GM12878 (cell line): ENCODE results near the gene CCDC141. TPM values are rescaled to one million over a fixed set of nuclear protein-coding genes. Genes with fewer than 3 reads are reported as not detected.
A peak's percentile ranks its signal among the peaks of the same experiment; 100 is the strongest.

Source experiments
- ATAC-seq: fragments of 200-7000 bp; cut with Tn5 transposase; 3 replicates; pipeline ENCODE4 v1.9.1; 2020; ENCODE audit warnings: mild to moderate bottlenecking, moderate library complexity
- BruUV-seq: library from RNA; stranded (reverse); fragments of 400-500 nt; replicated peaks from 2 replicates; lab custom pipeline; 2021; lab: Mats Ljungman, UMichigan
- CTCF ChIA-PET: fragments of 300-600 bp; sonication (Branson Sonifier 250); formaldehyde crosslinking; extraction: SDS; loops from one replicate; lab custom pipeline; 2021; ENCODE audit warnings: inconsistent platforms; lab: Yijun Ruan, JAX
- POLR2A ChIA-PET: fragments of 350-600 bp; formaldehyde crosslinking; extraction: SDS; loops from one replicate; lab custom pipeline; 2021; ENCODE audit warnings: inconsistent platforms; lab: Charles Lee
- RAD21 ChIA-PET: fragments of 300-600 bp; sonication (Branson Sonifier 250); formaldehyde crosslinking; loops from one replicate; lab custom pipeline; 2023; ENCODE audit warnings: antibody characterized with exemption; ENCODE audit not compliant: unreplicated experiment; lab: Charles Lee
- SMC1A ChIA-PET: fragments of 300-600 bp; sonication (Branson Sonifier 250); formaldehyde crosslinking; loops from one replicate; lab custom pipeline; 2023; ENCODE audit not compliant: unreplicated experiment, uncharacterized antibody; lab: Charles Lee
- DNase-seq: peaks from one replicate; pipeline ENCODE4 v3.0.0-alpha.2; 2011; ENCODE audit warnings: low read depth, low spot score
- FAIRE-seq: peaks from 3 replicates; lab custom pipeline; 2011; peaks lifted over from hg19 to GRCh38; lab: Jason Lieb, UNC
- H2AFZ ChIP-seq: 2 replicates; pipeline ENCODE4 v1.6.0; 2011; ENCODE audit warnings: low read depth, low read length, control low read depth; ENCODE audit not compliant: control insufficient read depth
- H3K27ac ChIP-seq: 2 replicates; pipeline ENCODE4 v1.5.1; 2011; ENCODE audit warnings: control low read depth; ENCODE audit not compliant: control insufficient read depth, insufficient read depth
- H3K27me3 ChIP-seq, 2 experiments: replicated peaks in 1 of 2; 2 replicates each; pipeline versions ENCODE4 v1.6.0 to v1.6.1; 2011; ENCODE audit warnings: low read length in 1 of 2; ENCODE audit not compliant: control insufficient read depth in 2 of 2, insufficient read depth in 2 of 2
- H3K36me3 ChIP-seq, 2 experiments: 2 replicates each; pipeline ENCODE4 v1.5.1; 2011; ENCODE audit warnings: low read length in 1 of 2; ENCODE audit not compliant: control insufficient read depth in 2 of 2, insufficient read depth in 2 of 2
- H3K4me1 ChIP-seq: 2 replicates; pipeline ENCODE4 v1.6.1; 2011; ENCODE audit warnings: mild to moderate bottlenecking, low read length, moderate library complexity, mixed read lengths; ENCODE audit not compliant: control insufficient read depth, insufficient read depth
- H3K4me2 ChIP-seq: 2 replicates; pipeline ENCODE4 v1.6.0; 2011; ENCODE audit warnings: control low read depth; ENCODE audit not compliant: control insufficient read depth, insufficient read depth
- H3K4me3 ChIP-seq: fragments of 200-600 bp; sonication (generic); 2 replicates; pipeline ENCODE4 v1.5.1; 2016
- H3K79me2 ChIP-seq: 2 replicates; pipeline ENCODE4 v1.6.0; 2011; ENCODE audit warnings: low read length; ENCODE audit not compliant: control insufficient read depth, insufficient read depth
- H3K9ac ChIP-seq: 2 replicates; pipeline ENCODE4 v1.8.0; 2011; ENCODE audit warnings: low read length, control low read depth, mixed read lengths; ENCODE audit not compliant: control insufficient read depth, insufficient read depth
- H3K9me3 ChIP-seq: replicated peaks from 3 replicates; pipeline ENCODE4 v1.5.1; 2011; ENCODE audit warnings: mild to moderate bottlenecking, low read length; ENCODE audit not compliant: control insufficient read depth, insufficient read depth
- H4K20me1 ChIP-seq: 2 replicates; pipeline ENCODE4 v1.6.0; 2011; ENCODE audit not compliant: control insufficient read depth, insufficient read depth
- ATF7 ChIP-seq: fragments of 450-650 bp; IDR thresholded peaks from 2 replicates; pipeline ENCODE4 v1.6.1; 2016; ENCODE audit warnings: low read depth, mild to moderate bottlenecking
- BCL11A ChIP-seq: IDR thresholded peaks from 2 replicates; pipeline ENCODE4 v1.6.1; 2011; ENCODE audit warnings: low read depth, low read length
- CREB1 ChIP-seq: IDR thresholded peaks from 2 replicates; pipeline ENCODE4 v1.6.1; 2012; ENCODE audit warnings: low read depth, mild to moderate bottlenecking, inconsistent platforms
- CREM ChIP-seq: IDR thresholded peaks from 2 replicates; pipeline ENCODE4 v1.6.1; 2014; ENCODE audit warnings: antibody characterized with exemption, low read depth
- DPF2 ChIP-seq: fragments of 450-650 bp; IDR thresholded peaks from 2 replicates; pipeline ENCODE4 v1.6.1; 2017; ENCODE audit warnings: mild to moderate bottlenecking
- EED ChIP-seq: sonication (generic); IDR thresholded peaks from 2 replicates; pipeline ENCODE4 v1.6.1; 2016; ENCODE audit warnings: antibody characterized with exemption, low read depth
- FOXM1 ChIP-seq: IDR thresholded peaks from 2 replicates; pipeline ENCODE4 v1.6.1; 2012; ENCODE audit warnings: low read depth, mild to moderate bottlenecking, inconsistent platforms, low read length, moderate library complexity
- IKZF1 ChIP-seq: fragments of 450-650 bp; conservative IDR thresholded peaks from 2 replicates; pipeline ENCODE4 v1.6.1; 2017; ENCODE audit warnings: antibody characterized with exemption, mild to moderate bottlenecking
- IKZF2 ChIP-seq, 2 experiments: fragments of 450-650 bp; IDR thresholded peaks; 2 replicates each; pipeline ENCODE4 v1.6.1; 2017; ENCODE audit warnings: mild to moderate bottlenecking in 2 of 2, moderate library complexity in 2 of 2
- IRF4 ChIP-seq: IDR thresholded peaks from 2 replicates; pipeline ENCODE4 v1.6.1; 2011; ENCODE audit warnings: low read depth, low read length
- JUNB ChIP-seq: IDR thresholded peaks from 2 replicates; pipeline ENCODE4 v1.6.1; 2016; ENCODE audit warnings: antibody characterized with exemption, mild to moderate bottlenecking
- KAT2A ChIP-seq: conservative IDR thresholded peaks from 2 replicates; pipeline ENCODE4 v1.6.1; 2011; ENCODE audit warnings: low read depth, low read length; ENCODE audit not compliant: control insufficient read depth
- MEF2A ChIP-seq: IDR thresholded peaks from 2 replicates; pipeline ENCODE4 v1.6.1; 2011; ENCODE audit warnings: low read depth, mild to moderate bottlenecking, low read length, moderate library complexity; ENCODE audit not compliant: insufficient read depth
- MEF2B ChIP-seq: fragments of 450-650 bp; IDR thresholded peaks from 2 replicates; pipeline ENCODE4 v1.6.1; 2018; ENCODE audit warnings: mild to moderate bottlenecking, moderate library complexity; ENCODE audit not compliant: partially characterized antibody, poor library complexity, severe bottlenecking
- NFIC ChIP-seq: IDR thresholded peaks from 2 replicates; pipeline ENCODE4 v1.6.1; 2012; ENCODE audit warnings: low read depth, mild to moderate bottlenecking, inconsistent platforms, low read length, moderate library complexity
- NR2F1 ChIP-seq: fragments of 450-650 bp; conservative IDR thresholded peaks from 2 replicates; pipeline ENCODE4 v1.6.1; 2017; ENCODE audit warnings: mild to moderate bottlenecking
- PAX5 ChIP-seq: IDR thresholded peaks from 2 replicates; pipeline ENCODE4 v1.6.1; 2011; ENCODE audit warnings: low read depth, low read length, borderline replicate concordance
- RUNX3 ChIP-seq: IDR thresholded peaks from 2 replicates; pipeline ENCODE4 v1.6.1; 2012; ENCODE audit warnings: low read length, inconsistent platforms
- TBL1XR1 ChIP-seq: IDR thresholded peaks from 2 replicates; pipeline ENCODE4 v1.6.1; 2012; ENCODE audit warnings: low read depth, low read length, improper control_type of control experiment
- TCF7 ChIP-seq: IDR thresholded peaks from 2 replicates; pipeline ENCODE4 v1.6.1; 2014; ENCODE audit warnings: antibody characterized with exemption, borderline replicate concordance
- WGBS: methylation state at CpG from one replicate; pipeline ENCODE4 v1.1.6; 2016; ENCODE audit warnings: low lambda C conversion rate; ENCODE audit not compliant: insufficient replicate concordance, insufficient coverage; ENCODE audit errors: missing lambda C conversion rate; 5-methylcytosine and 5-hydroxymethylcytosine counted together
- in situ Hi-C: fragments of 300-500 bp; cut with MboI; formaldehyde crosslinking; loops from 9 replicates; pipeline ENCODE4 v1.14.3; 2018; ENCODE audit warnings: mixed read lengths
- intact Hi-C: fragments of 100-400 bp; cut with micrococcal nuclease; formaldehyde crosslinking; loops from one replicate; pipeline ENCODE4 v1.14.2; 2022; ENCODE audit not compliant: unreplicated experiment
- polyA plus RNA-seq, 11 experiments: library from polyadenylated mRNA; depleted of rRNA in 4 of 11; unstranded in 6 of 11; stranded (reverse) in 5 of 11; fragments of >200 nt; fragmentation: Nextera tagmentation in 4 of 11; fragmentation: Illumina TruSeq in 1 of 11; extraction: Ambion mirVana in 4 of 11; extraction: Trizol in 1 of 11; gene quantifications; 1 replicate in 1 of 11; 2 replicates in 10 of 11; pipeline versions ENCODE4 v1.2.1 to v1.2.3, GENCODE V29; 2011 to 2016; ENCODE audit warnings: inconsistent platforms in 2 of 11, missing spikeins in 2 of 11, low read depth in 1 of 11
- total RNA-seq, 4 experiments: library from RNA; depleted of rRNA in 3 of 4; stranded (reverse); fragments of >200 nt in 3 of 4; fragmentation: Illumina TruSeq in 1 of 4; extraction: Trizol in 1 of 4; gene quantifications; 2 replicates each; pipeline versions ENCODE4 v1.2.1 to v1.2.3, GENCODE V29; 2013 to 2021
- TF ChIP-seq, protein P1 (sequence below): fragments of 450-650 bp; IDR thresholded peaks from 2 replicates; pipeline ENCODE4 v1.6.1; 2017; ENCODE audit warnings: borderline replicate concordance
- TF ChIP-seq, protein P2 (sequence below): IDR thresholded peaks from 2 replicates; pipeline ENCODE4 v1.6.1; 2012; ENCODE audit warnings: low read length, inconsistent platforms
- TF ChIP-seq, protein P3 (sequence below): fragments of 450-650 bp; IDR thresholded peaks from 2 replicates; pipeline ENCODE4 v1.6.1; 2017; ENCODE audit warnings: mild to moderate bottlenecking

Gene CCDC141
- total and polyA plus RNA-seq, 10 of the 15 experiments (the other 5 are each of a cell fraction or from before 2014, with no cell fraction given), result 0.84 to 12.5 (median 3.6) TPM

DNA sequence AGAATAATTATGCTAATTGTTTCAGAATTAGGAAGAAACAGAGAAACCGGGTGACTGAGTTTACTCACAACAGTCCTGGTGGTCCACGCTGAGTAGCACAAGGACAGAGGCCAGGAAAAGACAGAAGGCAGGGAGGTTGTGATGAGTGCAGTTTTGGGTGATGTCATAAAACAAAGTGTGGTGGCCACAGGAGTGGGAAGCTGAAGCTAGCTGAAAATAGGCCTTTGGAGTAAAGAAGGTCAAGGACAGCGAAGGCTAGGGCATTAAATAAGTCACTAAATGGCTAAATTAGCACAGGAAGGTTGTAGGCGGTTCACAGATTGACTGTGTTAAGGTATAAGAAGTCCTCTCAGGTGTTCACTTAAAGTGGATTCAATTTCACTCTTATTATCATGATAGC lies 121.9 kb downstream of the CCDC141 start:
- Histone ChIP-seq H3K27me3 (no peaks in the 10 kb centered on the region), H3K4me2 (peak overlapping the region; percentile 93), H3K9me3 (no peaks in the 10 kb centered on the region), H3K27ac (no peak overlapping the region; the same call in 1 of the 2 replicates), H2AFZ (peak overlapping the region; percentile 78), H3K4me1 (peaks cover 14% of the 10 kb centered on the region), H3K4me3 (0 out of 2 replicates have a peak overlapping the region, but pooled peaks have one; percentile 64), H3K79me2 (no peaks in the 10 kb centered on the region), H3K36me3 (no peaks in the 10 kb centered on the region), H3K9ac (peak overlapping the region; percentile 34; the same call in 1 of the 2 replicates), H4K20me1 (no peaks in the 10 kb centered on the region)
- ChIA-PET POLR2A (interaction anchor here (0.9 to 1.4 kb wide), 5 partner anchors 62 to 178 kb away, joined by 3 to 7 read pairs (median 4); no protein-coding TSS in a partner anchor), SMC1A (interaction anchor here (0.7 to 6.2 kb wide), 12 partner anchors 12 to 202 kb away, joined by 3 to 65 read pairs (median 7); no protein-coding TSS in a partner anchor), RAD21 (interaction anchor here (0.9 to 5.5 kb wide), 10 partner anchors 11 to 201 kb away, joined by 3 to 32 read pairs (median 7); no protein-coding TSS in a partner anchor), CTCF (interaction anchor here (1.2 to 5.1 kb wide), 10 partner anchors 13 to 204 kb away, joined by 3 to 38 read pairs (median 6); no protein-coding TSS in a partner anchor)
- in situ Hi-C loops (no loop called here), intact Hi-C loops (no loop called here)
- DNase-seq (peak; percentile 24), ATAC-seq (peak; percentile 85), FAIRE-seq (no peak)
- BruUV-seq, result no TSS peak
- WGBS, result 0% methylated on average over 4 of the region's 4 CpGs
- TF ChIP-seq IKZF2 (IDR thresholded peaks at IDR 0.05), result peak; percentile 29 to 49; a peak in 2 of 4 replicates
- TF ChIP-seq BCL11A, result peak; percentile 72
- peak; percentile 36; the same call in 1 of the 2 replicates for TF ChIP-seq IKZF1
- TF ChIP-seq KAT2A, result no peak
- TF ChIP-seq, protein P1, sequence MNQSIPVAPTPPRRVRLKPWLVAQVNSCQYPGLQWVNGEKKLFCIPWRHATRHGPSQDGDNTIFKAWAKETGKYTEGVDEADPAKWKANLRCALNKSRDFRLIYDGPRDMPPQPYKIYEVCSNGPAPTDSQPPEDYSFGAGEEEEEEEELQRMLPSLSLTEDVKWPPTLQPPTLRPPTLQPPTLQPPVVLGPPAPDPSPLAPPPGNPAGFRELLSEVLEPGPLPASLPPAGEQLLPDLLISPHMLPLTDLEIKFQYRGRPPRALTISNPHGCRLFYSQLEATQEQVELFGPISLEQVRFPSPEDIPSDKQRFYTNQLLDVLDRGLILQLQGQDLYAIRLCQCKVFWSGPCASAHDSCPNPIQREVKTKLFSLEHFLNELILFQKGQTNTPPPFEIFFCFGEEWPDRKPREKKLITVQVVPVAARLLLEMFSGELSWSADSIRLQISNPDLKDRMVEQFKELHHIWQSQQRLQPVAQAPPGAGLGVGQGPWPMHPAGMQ, result no peak
- TF ChIP-seq CREB1, result peak; percentile 75
- peak; percentile 81 for TF ChIP-seq NR2F1
- 0 out of 2 replicates have a peak, but pooled peaks have one; percentile 52 for TF ChIP-seq TBL1XR1
- no peak; the same call in 1 of the 2 replicates for TF ChIP-seq DPF2
- TF ChIP-seq, protein P2, sequence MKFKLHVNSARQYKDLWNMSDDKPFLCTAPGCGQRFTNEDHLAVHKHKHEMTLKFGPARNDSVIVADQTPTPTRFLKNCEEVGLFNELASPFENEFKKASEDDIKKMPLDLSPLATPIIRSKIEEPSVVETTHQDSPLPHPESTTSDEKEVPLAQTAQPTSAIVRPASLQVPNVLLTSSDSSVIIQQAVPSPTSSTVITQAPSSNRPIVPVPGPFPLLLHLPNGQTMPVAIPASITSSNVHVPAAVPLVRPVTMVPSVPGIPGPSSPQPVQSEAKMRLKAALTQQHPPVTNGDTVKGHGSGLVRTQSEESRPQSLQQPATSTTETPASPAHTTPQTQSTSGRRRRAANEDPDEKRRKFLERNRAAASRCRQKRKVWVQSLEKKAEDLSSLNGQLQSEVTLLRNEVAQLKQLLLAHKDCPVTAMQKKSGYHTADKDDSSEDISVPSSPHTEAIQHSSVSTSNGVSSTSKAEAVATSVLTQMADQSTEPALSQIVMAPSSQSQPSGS, result peak; percentile 81
- TF ChIP-seq ATF7, result peak; percentile 81
- TF ChIP-seq NFIC, result peak; percentile 85
- peak; percentile 80 for TF ChIP-seq CREM
- TF ChIP-seq EED, result peak; percentile 51
- no peak for TF ChIP-seq TCF7
- peak; percentile 90 for TF ChIP-seq JUNB
- TF ChIP-seq MEF2B, result peak; percentile 59
- 0 out of 2 replicates have a peak, but pooled peaks have one; percentile 25 for TF ChIP-seq PAX5
- TF ChIP-seq, protein P3, sequence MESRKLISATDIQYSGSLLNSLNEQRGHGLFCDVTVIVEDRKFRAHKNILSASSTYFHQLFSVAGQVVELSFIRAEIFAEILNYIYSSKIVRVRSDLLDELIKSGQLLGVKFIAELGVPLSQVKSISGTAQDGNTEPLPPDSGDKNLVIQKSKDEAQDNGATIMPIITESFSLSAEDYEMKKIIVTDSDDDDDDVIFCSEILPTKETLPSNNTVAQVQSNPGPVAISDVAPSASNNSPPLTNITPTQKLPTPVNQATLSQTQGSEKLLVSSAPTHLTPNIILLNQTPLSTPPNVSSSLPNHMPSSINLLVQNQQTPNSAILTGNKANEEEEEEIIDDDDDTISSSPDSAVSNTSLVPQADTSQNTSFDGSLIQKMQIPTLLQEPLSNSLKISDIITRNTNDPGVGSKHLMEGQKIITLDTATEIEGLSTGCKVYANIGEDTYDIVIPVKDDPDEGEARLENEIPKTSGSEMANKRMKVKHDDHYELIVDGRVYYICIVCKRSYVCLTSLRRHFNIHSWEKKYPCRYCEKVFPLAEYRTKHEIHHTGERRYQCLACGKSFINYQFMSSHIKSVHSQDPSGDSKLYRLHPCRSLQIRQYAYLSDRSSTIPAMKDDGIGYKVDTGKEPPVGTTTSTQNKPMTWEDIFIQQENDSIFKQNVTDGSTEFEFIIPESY, result no peak
- peak; percentile 67 for TF ChIP-seq RUNX3
- peak; percentile 78 for TF ChIP-seq IRF4
- TF ChIP-seq MEF2A, result peak; percentile 88
- TF ChIP-seq FOXM1, result peak; percentile 76; the same call in 1 of the 2 replicates
